SH-SY5Y (cell line): ENCODE measurements around the gene INTS12.
A peak's percentile ranks its signal among the peaks of the same experiment; 100 is the strongest.

Source experiments
- GATA2 ChIP-seq: IDR thresholded peaks from 2 replicates; pipeline ENCODE4 v1.6.1; 2011; ENCODE audit warnings: mild to moderate bottlenecking, low read depth, low read length
- GATA3 ChIP-seq: IDR thresholded peaks from 2 replicates; pipeline ENCODE4 v1.6.1; 2011; ENCODE audit warnings: low read depth, mild to moderate bottlenecking, low read length, moderate library complexity

The INTS12 gene

GRCh38 chr4:105708181-105709080, at the start of gene INTS12, which contains the start of gene GSTCD:
Gene INTS12 (minus strand): TSS chr4:105708689. CDS start chr4:105700005, 8,684 bp downstream.
Gene GSTCD (plus strand): TSS chr4:105708784. CDS start chr4:105717614, 8,830 bp downstream.
- TF ChIP-seq GATA2, result peak; percentile 28; the same call in 1 of the 2 replicates
- TF ChIP-seq GATA3, result no peak

- TF ChIP-seq GATA3 (no peak), GATA2 (no peak)
These were observed 46.9 kb upstream of the INTS12 start for GRCh38 chr4:105755375-105755774.

GRCh38 chr4:105753361-105753760, 44.9 kb upstream of the INTS12 start:
- TF ChIP-seq GATA3 (no peak), GATA2 (no peak)

GRCh38 chr4:105751718-105752299, 43.3 kb upstream of the INTS12 start:
- no peak for TF ChIP-seq GATA3
- TF ChIP-seq GATA2, result no peak

- TF ChIP-seq GATA2 (no peak), GATA3 (no peak)
These were observed 39.7 kb upstream of the INTS12 start for GRCh38 chr4:105748222-105748621.

- TF ChIP-seq GATA3 (no peak), GATA2 (no peak)
These were observed 33.1 kb upstream of the INTS12 start for GRCh38 chr4:105741548-105741947.

GRCh38 chr4:105725623-105726022, 17.1 kb upstream of the INTS12 start:
- TF ChIP-seq GATA2, result no peak
- no peak for TF ChIP-seq GATA3

- no peak for TF ChIP-seq GATA3
- no peak for TF ChIP-seq GATA2
These were observed 10.7 kb upstream of the INTS12 start for GRCh38 chr4:105719204-105719603.

- TF ChIP-seq GATA2, result no peak
- no peak for TF ChIP-seq GATA3
These were observed 7.3 kb upstream of the INTS12 start for GRCh38 chr4:105715692-105716278.

GRCh38 chr4:105714932-105715331, 6.4 kb upstream of the INTS12 start:
- no peak for TF ChIP-seq GATA3
- no peak for TF ChIP-seq GATA2

GRCh38 chr4:105714071-105714521, 5.6 kb upstream of the INTS12 start:
- no peak for TF ChIP-seq GATA2
- TF ChIP-seq GATA3, result no peak

GRCh38 chr4:105712766-105713165, 4.3 kb upstream of the INTS12 start:
- TF ChIP-seq GATA2 (no peak), GATA3 (no peak)

GRCh38 chr4:105710678-105711077, 2.2 kb upstream of the INTS12 start:
- TF ChIP-seq GATA2 (peak; percentile 76), GATA3 (peak; percentile 81)

- TF ChIP-seq GATA2, result no peak
- TF ChIP-seq GATA3, result no peak
These were observed 1.6 kb upstream of the INTS12 start for GRCh38 chr4:105710012-105710600.

- TF ChIP-seq GATA3 (no peak), GATA2 (no peak)
These were observed 577 bp upstream of the INTS12 start for GRCh38 chr4:105709081-105709450.
